Middle frontal gyrus (tissue), 1 donor: Measurements from ENCODE around the gene CCDC112.
"Not testable (repeated sequence)": the region's sequence is repeated elsewhere in the genome, so short reads cannot be mapped to it uniquely, and the experiment has no call there.

ENCODE experiments used
- DNase-seq: peaks from one replicate; pipeline ENCODE4 v3.0.0-alpha.2; 2015; ENCODE audit warnings: low spot score; ENCODE audit errors: extremely low spot score

CCDC112 gene

GRCh38 chr5:115262321-115263077 lies 34.0 kb downstream of the CCDC112 start, which contains the start of gene PGGT1B:
TSS of gene PGGT1B (minus strand) at chr5:115262877. CDS start at chr5:115262851, 26 bp downstream.
- peak; percentile 73 for DNase-seq

GRCh38 chr5:115262011-115262320 lies 34.5 kb downstream of the CCDC112 start:
- no peak for DNase-seq

- DNase-seq = no peak
Measured at GRCh38 chr5:115260248-115260647, 36.2 kb downstream of the CCDC112 start.

GRCh38 chr5:115257981-115258380 lies 38.5 kb downstream of the CCDC112 start:
- DNase-seq = no peak

GRCh38 chr5:115249379-115249778 lies 47.1 kb downstream of the CCDC112 start:
- not testable (repeated sequence) for DNase-seq

GRCh38 chr5:115246361-115246991 lies 50.0 kb downstream of the CCDC112 start:
- DNase-seq = peak; percentile 38

- no peak for DNase-seq
Measured at GRCh38 chr5:115243412-115243811, 53.0 kb downstream of the CCDC112 start.

- no peak for DNase-seq
Measured at GRCh38 chr5:115241881-115242642, 54.4 kb downstream of the CCDC112 start.

- DNase-seq = no peak
Measured at GRCh38 chr5:115237066-115237465, 59.4 kb downstream of the CCDC112 start.

- DNase-seq = no peak
Measured at GRCh38 chr5:115236599-115236998, 59.9 kb downstream of the CCDC112 start.

GRCh38 chr5:115231598-115231997 lies 64.9 kb downstream of the CCDC112 start:
- no peak for DNase-seq

GRCh38 chr5:115229606-115230005 lies 66.8 kb downstream of the CCDC112 start:
- DNase-seq = no peak

- no peak for DNase-seq
Measured at GRCh38 chr5:115227281-115227680, 69.2 kb downstream of the CCDC112 start.
